Measurements from ENCODE around the gene LATS2. TPM values are rescaled to one million over a fixed set of nuclear protein-coding genes. Genes with fewer than 3 reads are reported as not detected.

Gene LATS2
- total RNA-seq, 2 donors from 2014 or later, result 3.7 to 11.3 TPM

GRCh38 chr13:21075011-21075378, 13.6 kb upstream of the LATS2 start:
- H3K9ac ChIP-seq (ENCODE audit: low read depth in 2 of 2, low read length in 2 of 2), result no peak overlapping the region
- no peaks in the 10 kb centered on the region for H3K36me3 ChIP-seq
- H3K9me3 ChIP-seq, result no peaks in the 10 kb centered on the region
- H3K27ac ChIP-seq, result no peak overlapping the region
- DNase-seq, result no peak
- peaks cover 4% of the 10 kb centered on the region for H3K27me3 ChIP-seq
- intact Hi-C loops (cut with DNase I), result no loop called here
- H3K4me1 ChIP-seq, result no peaks in the 10 kb centered on the region
- peak overlapping the region; percentile 40 for H3K4me3 ChIP-seq
- TF ChIP-seq, protein P1, sequence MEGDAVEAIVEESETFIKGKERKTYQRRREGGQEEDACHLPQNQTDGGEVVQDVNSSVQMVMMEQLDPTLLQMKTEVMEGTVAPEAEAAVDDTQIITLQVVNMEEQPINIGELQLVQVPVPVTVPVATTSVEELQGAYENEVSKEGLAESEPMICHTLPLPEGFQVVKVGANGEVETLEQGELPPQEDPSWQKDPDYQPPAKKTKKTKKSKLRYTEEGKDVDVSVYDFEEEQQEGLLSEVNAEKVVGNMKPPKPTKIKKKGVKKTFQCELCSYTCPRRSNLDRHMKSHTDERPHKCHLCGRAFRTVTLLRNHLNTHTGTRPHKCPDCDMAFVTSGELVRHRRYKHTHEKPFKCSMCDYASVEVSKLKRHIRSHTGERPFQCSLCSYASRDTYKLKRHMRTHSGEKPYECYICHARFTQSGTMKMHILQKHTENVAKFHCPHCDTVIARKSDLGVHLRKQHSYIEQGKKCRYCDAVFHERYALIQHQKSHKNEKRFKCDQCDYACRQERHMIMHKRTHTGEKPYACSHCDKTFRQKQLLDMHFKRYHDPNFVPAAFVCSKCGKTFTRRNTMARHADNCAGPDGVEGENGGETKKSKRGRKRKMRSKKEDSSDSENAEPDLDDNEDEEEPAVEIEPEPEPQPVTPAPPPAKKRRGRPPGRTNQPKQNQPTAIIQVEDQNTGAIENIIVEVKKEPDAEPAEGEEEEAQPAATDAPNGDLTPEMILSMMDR (IDR thresholded peaks at IDR 0.05), result no peak

DNA sequence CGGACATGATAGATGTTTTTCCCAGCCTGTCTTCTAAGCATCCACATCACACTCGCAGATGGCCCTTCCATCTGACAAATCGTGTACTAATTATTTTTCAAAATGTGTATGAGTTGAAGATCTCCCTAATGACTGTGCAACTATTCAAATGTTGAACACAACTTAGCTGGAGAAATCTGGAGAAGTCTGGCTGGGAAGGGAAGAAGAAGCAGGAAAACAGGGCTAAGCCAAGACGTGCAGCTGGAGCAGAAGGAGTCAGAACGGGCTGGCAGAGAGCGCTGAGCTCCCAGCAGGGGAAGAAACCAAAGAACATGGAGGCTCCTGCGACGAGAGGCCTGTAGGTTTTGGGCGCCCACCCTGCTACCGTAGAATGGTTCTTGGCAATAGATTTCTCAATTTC, 13.2 kb upstream of the LATS2 start:
- Histone ChIP-seq H3K4me1 (no peaks in the 10 kb centered on the region), H3K27me3 (peaks cover 4% of the 10 kb centered on the region), H3K9ac (ENCODE audit: low read depth in 2 of 2, low read length in 2 of 2) (no peak overlapping the region), H3K4me3 (no peak overlapping the region), H3K27ac (no peak overlapping the region), H3K36me3 (no peaks in the 10 kb centered on the region), H3K9me3 (no peaks in the 10 kb centered on the region)
- TF ChIP-seq, protein P1 (IDR thresholded peaks at IDR 0.05), result no peak
- intact Hi-C loops (cut with DNase I), result no loop called here
- DNase-seq, result no peak

GRCh38 chr13:21071924-21072323, 10.5 kb upstream of the LATS2 start:
- Histone ChIP-seq H3K27ac (no peak overlapping the region), H3K9me3 (no peaks in the 10 kb centered on the region)

DNA sequence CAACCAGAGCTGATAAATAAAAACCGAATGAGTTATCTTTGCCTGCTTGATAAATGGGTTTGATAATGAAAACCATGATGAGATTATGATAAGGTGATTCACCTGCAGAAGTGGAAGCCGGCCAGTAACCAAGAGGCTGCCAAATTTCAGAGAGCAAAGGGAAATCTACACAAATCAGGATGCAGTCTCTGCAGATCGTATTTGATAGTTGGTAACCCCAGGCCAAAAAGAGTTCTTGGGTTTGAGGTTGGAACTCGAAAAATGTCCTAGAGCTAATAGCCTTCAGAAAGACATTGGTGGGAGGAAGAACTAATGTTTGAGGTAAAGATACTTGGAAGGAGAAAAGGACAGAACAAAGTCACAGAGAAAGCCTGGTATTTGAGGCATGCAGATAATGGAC, 9.6 kb upstream of the LATS2 start:
- Histone ChIP-seq H3K9ac (ENCODE audit: low read depth in 2 of 2, low read length in 2 of 2) (no peak overlapping the region), H3K27ac (no peak overlapping the region), H3K27me3 (peaks cover 4% of the 10 kb centered on the region), H3K4me1 (no peaks in the 10 kb centered on the region), H3K36me3 (no peaks in the 10 kb centered on the region), H3K4me3 (no peak overlapping the region), H3K9me3 (no peaks in the 10 kb centered on the region)
- intact Hi-C loops (cut with DNase I), result no loop called here
- no peak for DNase-seq
- TF ChIP-seq, protein P1 (IDR thresholded peaks at IDR 0.05), result no peak

More at GRCh38 chr13:21071924-21072323, 10.5 kb upstream of the LATS2 start:
- Histone ChIP-seq H3K9ac (ENCODE audit: low read depth in 2 of 2, low read length in 2 of 2) (no peak overlapping the region), H3K27me3 (peaks cover 4% of the 10 kb centered on the region), H3K4me3 (no peak overlapping the region), H3K36me3 (no peaks in the 10 kb centered on the region), H3K4me1 (no peaks in the 10 kb centered on the region)
- TF ChIP-seq, protein P1 (IDR thresholded peaks at IDR 0.05), result no peak
- intact Hi-C loops (cut with DNase I), result no loop called here
- no peak for DNase-seq

DNA sequence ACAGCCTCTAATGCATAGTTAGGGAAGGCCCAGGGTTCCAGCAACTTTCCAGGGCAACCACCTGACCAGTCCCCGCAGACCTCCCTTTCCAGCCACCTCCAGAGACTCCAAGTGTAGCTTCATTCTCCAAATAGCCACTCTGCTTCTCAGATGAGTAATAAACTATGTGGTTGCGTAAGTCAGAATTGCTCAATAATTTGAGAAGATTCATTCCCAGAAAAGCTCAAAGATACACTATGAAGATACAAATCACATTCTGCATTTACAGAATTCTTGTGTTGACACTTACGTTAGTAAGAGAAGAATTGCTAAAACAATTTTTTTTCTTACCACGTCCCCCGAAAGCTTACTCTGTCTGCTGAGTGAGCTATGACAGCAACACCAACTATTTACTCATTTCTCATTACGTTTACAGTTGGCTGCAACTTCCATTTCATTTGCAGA, 8.2 kb upstream of the LATS2 start:
- Histone ChIP-seq H3K9me3 (no peaks in the 10 kb centered on the region), H3K36me3 (no peaks in the 10 kb centered on the region), H3K9ac (ENCODE audit: low read depth in 2 of 2, low read length in 2 of 2) (no peak overlapping the region), H3K27ac (no peak overlapping the region), H3K4me1 (no peaks in the 10 kb centered on the region), H3K27me3 (no peaks in the 10 kb centered on the region), H3K4me3 (no peak overlapping the region)
- intact Hi-C loops (cut with DNase I), result no loop called here
- TF ChIP-seq, protein P1 (IDR thresholded peaks at IDR 0.05), result no peak
- DNase-seq, result no peak

- no peak overlapping the region for H3K27ac ChIP-seq
- no peak for DNase-seq
- intact Hi-C loops (cut with DNase I), result no loop called here
- no peaks in the 10 kb centered on the region for H3K27me3 ChIP-seq
- H3K9me3 ChIP-seq, result no peaks in the 10 kb centered on the region
- TF ChIP-seq, protein P1 (IDR thresholded peaks at IDR 0.05), result no peak
- no peak overlapping the region for H3K9ac ChIP-seq (ENCODE audit: low read depth in 2 of 2, low read length in 2 of 2)
- no peaks in the 10 kb centered on the region for H3K36me3 ChIP-seq
- no peaks in the 10 kb centered on the region for H3K4me1 ChIP-seq
- no peak overlapping the region for H3K4me3 ChIP-seq
These were observed 6.5 kb upstream of the LATS2 start for GRCh38 chr13:21067848-21068247.
